Fibroblast of villous mesenchyme (primary cell): Measurements from ENCODE around the gene GET3. TPM values are rescaled to one million over a fixed set of nuclear protein-coding genes. Genes with fewer than 3 reads are reported as not detected.

Experiments
- DNase-seq: peaks from one replicate; pipeline ENCODE4 v3.0.0-alpha.2; 2010; ENCODE audit warnings: low read depth
- H3K4me3 ChIP-seq: 2 replicates; pipeline ENCODE4 v1.5.1; 2011; ENCODE audit warnings: low read depth, mild to moderate bottlenecking, low read length
- total RNA-seq: library from RNA; depleted of rRNA; stranded (reverse); fragments of >200 nt; gene quantifications from 2 replicates; pipeline ENCODE4 v1.2.3, GENCODE V29; 2012
- TF ChIP-seq, protein P1 (sequence below): IDR thresholded peaks from 2 replicates; pipeline ENCODE4 v1.5.1; 2012; ENCODE audit warnings: low read depth, mild to moderate bottlenecking, low read length; ENCODE audit not compliant: insufficient read depth

Gene GET3
- total RNA-seq, 1 donor = 82.5 TPM

DNA sequence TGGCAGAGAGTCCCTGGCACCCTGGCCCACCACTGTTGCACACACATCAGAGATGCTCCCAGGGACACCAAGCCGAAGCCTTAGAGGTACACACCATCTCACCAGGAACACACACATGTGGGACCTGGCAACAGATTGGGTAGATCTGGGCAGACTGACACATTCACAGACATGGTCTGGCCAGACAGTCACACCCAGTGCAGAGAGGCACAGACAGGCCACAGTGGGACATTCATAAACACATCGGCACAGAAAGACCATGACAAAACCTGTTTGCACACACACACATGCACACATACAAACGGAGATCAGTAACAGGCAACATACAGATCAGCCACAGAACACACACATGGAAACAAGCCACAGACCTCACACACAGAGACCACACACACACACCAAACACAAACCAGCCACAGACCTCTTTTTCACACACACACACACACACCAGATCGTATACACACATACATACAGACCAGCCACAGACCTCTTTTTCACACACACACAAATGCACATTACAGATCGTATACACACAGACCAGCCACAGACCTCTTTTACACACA, 47.7 kb downstream of the GET3 start:
- TF ChIP-seq, protein P1, sequence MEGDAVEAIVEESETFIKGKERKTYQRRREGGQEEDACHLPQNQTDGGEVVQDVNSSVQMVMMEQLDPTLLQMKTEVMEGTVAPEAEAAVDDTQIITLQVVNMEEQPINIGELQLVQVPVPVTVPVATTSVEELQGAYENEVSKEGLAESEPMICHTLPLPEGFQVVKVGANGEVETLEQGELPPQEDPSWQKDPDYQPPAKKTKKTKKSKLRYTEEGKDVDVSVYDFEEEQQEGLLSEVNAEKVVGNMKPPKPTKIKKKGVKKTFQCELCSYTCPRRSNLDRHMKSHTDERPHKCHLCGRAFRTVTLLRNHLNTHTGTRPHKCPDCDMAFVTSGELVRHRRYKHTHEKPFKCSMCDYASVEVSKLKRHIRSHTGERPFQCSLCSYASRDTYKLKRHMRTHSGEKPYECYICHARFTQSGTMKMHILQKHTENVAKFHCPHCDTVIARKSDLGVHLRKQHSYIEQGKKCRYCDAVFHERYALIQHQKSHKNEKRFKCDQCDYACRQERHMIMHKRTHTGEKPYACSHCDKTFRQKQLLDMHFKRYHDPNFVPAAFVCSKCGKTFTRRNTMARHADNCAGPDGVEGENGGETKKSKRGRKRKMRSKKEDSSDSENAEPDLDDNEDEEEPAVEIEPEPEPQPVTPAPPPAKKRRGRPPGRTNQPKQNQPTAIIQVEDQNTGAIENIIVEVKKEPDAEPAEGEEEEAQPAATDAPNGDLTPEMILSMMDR = no peak
- no peak overlapping the region for H3K4me3 ChIP-seq
- peak; percentile 41 for DNase-seq

- TF ChIP-seq, protein P1 = no peak
- no peak overlapping the region for H3K4me3 ChIP-seq
- DNase-seq = no peak
Measured at GRCh38 chr19:12785431-12786031, 48.2 kb downstream of the GET3 start.

DNA sequence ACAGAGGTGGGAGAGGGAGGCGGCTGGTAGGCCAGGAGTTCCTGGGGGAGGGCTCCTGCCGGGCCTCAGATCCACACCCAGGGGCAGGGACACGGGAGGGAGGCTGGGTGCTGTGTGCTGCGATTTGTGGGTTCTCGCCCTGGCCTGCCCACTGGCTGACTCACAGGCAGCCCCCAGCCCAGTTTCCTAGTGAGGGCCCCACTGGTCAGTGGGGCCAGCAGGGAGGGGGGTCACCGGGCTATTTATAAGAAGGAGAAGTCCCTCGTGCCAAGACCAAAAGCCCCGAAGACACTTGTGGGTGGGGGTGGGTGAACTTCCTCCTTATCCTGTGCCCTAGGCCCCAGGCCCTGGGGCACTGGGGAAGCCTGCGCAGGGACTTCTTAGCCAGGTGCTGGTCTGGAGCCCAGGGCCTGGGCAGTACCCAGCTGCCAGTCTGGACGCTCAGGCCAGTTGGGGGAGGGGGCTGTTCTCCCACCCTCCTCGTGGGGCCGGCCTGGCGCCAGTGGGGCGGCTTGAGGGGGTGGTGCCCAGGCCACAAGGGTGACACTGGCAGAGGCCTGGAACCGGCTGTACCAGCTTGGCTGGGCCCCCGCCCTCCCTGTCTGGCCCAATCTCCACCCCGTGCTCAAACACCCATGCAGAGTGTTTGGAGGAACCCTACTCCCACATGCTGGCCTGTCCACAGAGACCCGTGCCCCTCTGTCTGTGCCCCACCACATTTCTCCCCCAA, 49.0 kb downstream of the GET3 start:
- TF ChIP-seq, protein P1 = no peak
- H3K4me3 ChIP-seq = no peak overlapping the region
- no peak for DNase-seq

DNA sequence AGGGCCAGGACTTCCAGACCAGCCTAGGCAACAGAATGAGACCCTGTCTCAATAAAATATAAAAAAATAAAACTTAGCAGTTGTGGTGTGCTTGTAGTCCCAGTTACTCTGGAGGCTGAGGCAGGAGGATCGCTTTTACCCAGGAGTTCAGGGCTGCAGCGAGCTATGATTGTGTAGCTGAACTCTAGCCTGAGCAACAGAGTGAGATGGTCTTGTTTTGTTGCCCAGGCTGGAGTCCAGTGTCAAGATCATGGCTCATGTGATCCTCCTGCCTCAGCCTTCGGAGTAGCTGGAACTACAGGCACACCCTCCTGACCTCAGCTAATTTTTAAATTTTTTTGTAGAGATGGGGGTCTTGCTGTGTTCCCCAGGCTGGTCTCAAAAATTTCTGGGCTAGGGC, 49.7 kb downstream of the GET3 start:
- TF ChIP-seq, protein P1 = no peak
- no peak overlapping the region for H3K4me3 ChIP-seq
- DNase-seq = no peak

- no peak for DNase-seq
- TF ChIP-seq, protein P1 = no peak
- no peak overlapping the region for H3K4me3 ChIP-seq
Measured at GRCh38 chr19:12787458-12787857, 50.2 kb downstream of the GET3 start.

DNA sequence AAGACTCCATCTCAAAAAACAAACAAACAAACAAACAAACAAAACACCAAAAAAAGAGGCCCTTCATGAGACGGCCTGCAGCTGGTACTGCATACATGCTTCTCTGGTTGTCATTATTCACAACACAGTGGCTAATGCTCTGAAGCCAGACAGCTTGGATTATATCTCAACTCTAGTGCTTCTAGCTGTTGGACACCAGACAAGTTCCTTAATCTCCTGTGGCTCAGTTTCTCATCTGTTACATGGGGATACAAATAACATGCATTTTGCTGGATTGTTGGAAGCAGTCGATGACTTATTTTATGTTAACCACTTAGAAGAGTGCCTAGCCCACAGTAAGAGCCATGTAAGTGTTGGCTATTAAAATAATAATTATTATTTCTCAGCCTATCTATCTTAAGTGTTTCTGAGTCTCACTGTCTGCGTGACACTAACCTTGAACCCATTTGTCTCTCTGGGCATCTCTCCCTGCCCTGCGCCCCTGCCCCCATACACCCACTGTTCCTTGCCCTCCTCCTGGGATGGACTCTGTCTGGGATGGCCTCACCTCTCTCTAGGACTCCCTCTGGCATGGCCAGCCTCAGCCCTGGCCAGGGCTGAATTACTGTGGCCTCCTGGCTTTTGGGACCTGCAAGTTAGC, 50.9 kb downstream of the GET3 start:
- DNase-seq = no peak
- TF ChIP-seq, protein P1 = no peak
- H3K4me3 ChIP-seq = peak overlapping the region; percentile 24
